C4-2B (cell line): Measurements from ENCODE around the gene SIGLEC7.
"Not testable (repeated sequence)": the region's sequence is repeated elsewhere in the genome, so short reads cannot be mapped to it uniquely, and the experiment has no call there.

Experiments
- H3K27ac ChIP-seq: fragments of 450-650 bp; 2 replicates; pipeline ENCODE4 v1.5.1; 2017
- ZFX ChIP-seq: fragments of 450-650 bp; IDR thresholded peaks from 2 replicates; pipeline ENCODE4 v1.6.1; 2017
- TF ChIP-seq, protein P1 (sequence below): fragments of 450-650 bp; conservative IDR thresholded peaks from 2 replicates; pipeline ENCODE4 v1.5.1; 2017; ENCODE audit warnings: mild to moderate bottlenecking

SIGLEC7 gene

DNA sequence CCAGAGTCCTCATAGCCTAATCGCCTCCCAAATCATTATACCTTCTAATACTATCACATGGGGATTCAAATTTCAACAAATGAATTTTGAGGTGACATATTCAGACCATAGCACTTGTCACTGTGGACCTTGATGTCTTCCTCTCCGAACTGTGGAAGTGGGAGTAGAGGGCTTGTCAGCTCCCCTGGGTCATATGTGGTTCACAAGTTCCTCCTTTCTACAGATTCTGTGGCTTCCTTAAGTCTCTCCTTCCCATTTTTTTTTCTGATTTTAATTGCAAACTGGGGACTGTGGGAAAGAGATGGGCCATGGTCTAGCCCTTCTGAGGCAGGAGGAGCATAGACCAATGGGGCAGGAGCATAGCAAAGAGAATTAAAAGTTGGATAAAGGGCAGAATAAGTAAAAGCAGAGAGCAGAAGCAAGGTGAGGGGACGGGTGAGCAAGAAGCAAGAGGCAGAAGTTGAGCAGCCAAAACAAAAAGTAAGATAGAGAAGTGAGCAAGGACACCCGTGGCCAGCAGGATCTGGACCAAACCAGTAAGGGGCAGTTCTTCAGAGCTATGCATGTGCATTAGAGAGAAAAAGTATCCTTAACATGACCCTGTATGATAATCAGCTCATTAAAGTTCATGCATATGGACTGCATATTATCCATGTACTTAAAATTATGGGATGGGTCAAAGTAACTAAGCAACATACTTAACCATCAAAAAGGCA is 2.6 kb upstream of the SIGLEC7 start:
- H3K27ac ChIP-seq: no peak overlapping the region
- TF ChIP-seq, protein P1, sequence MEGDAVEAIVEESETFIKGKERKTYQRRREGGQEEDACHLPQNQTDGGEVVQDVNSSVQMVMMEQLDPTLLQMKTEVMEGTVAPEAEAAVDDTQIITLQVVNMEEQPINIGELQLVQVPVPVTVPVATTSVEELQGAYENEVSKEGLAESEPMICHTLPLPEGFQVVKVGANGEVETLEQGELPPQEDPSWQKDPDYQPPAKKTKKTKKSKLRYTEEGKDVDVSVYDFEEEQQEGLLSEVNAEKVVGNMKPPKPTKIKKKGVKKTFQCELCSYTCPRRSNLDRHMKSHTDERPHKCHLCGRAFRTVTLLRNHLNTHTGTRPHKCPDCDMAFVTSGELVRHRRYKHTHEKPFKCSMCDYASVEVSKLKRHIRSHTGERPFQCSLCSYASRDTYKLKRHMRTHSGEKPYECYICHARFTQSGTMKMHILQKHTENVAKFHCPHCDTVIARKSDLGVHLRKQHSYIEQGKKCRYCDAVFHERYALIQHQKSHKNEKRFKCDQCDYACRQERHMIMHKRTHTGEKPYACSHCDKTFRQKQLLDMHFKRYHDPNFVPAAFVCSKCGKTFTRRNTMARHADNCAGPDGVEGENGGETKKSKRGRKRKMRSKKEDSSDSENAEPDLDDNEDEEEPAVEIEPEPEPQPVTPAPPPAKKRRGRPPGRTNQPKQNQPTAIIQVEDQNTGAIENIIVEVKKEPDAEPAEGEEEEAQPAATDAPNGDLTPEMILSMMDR: no peak
- TF ChIP-seq ZFX: no peak

DNA sequence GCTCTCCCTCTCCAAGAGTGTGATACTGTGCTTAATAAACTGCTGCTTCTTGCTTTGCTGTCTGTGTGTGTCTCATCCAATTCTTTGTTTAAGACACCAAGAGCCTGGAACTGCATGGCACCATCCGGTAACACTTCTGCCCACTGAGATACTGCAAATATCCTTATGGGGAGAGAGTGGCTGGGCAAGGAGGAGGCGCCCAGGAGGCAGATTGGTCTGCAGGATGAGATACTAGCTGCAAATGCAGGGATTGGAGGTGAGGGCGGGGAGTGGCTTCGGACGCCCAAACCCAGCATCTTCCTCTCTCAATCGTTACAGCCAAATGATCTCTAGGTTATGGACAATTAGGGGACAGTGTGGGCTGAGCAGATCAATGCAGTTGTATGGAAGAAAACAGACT is 1.7 kb upstream of the SIGLEC7 start:
- H3K27ac ChIP-seq: no peak overlapping the region
- no peak for TF ChIP-seq ZFX

DNA sequence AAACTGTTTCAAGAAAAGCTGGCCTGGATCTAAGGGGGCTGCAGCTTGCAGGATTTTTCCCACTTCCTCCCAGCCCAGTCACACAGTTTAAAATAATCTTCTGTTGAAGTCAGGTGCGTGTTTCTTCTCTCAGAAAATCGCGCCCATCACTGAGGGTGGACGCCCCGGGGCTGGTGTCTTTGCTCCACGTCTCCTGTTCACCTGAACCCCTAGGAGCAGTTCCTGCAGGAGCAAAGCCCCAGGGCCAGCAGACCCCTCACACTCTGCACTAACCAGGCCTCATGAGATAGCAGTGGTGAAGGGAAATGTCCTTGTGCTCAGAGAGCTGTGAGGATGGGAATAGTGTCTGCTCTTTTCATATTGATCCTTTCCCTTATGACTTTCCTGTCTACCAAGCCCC is 920 bp upstream of the SIGLEC7 start:
- no peak for TF ChIP-seq ZFX
- TF ChIP-seq, protein P1: no peak
- no peak overlapping the region for H3K27ac ChIP-seq

DNA sequence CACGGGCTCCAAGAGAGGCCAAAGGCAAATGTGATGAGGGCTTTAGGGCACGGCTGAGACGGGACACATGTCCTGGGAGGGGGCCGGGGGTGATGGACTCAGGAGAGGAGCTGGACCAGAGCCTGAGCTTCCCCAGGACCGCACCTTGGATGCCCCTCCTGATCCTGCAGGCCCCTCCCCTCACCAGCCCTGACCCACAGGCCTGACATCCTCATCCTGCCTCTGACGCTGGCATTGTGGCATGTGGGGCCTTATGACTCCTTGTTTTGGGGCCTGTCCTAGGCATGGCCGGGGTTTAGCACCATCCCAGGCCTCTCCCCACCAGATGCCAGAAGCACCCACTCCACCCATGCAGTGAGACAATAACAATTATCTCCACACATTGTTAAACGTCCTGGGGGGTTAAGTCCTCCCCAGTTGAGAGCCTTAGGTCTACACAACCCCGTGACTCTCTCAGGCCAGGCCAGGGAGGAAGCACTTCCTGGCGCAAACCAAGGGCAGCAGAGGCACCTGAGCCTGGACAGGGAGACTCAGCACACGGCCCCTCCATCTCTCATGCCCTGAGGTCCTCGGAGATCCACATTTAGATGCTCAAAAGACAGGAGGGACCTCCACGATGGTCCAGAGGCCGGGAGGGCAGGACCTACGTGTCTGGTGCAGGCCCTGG is 841 bp downstream of the SIGLEC7 start:
- H3K27ac ChIP-seq: not testable (repeated sequence)

DNA sequence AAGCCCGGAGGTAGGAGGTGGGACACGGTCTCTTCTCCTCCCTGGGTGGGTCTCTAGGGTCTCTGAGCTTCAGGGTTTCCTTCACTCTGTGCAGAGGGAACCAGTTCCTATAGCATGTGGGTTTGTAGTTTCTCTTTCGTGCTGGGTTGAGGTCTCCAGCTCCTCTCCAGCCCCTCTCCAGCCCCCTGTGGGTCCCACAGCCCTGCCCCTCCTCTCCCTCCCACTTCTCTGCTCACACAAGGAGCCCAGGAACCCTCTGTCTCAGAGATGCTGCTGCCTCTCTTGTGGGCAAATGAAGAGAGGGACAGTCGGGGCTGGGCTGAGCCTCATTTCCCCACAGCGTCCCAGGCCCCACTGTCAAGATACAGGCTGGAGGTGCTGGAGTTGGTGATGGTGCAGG is 1.4 kb downstream of the SIGLEC7 start:
- TF ChIP-seq, protein P1: no peak
- TF ChIP-seq ZFX: no peak
- no peak overlapping the region for H3K27ac ChIP-seq

DNA sequence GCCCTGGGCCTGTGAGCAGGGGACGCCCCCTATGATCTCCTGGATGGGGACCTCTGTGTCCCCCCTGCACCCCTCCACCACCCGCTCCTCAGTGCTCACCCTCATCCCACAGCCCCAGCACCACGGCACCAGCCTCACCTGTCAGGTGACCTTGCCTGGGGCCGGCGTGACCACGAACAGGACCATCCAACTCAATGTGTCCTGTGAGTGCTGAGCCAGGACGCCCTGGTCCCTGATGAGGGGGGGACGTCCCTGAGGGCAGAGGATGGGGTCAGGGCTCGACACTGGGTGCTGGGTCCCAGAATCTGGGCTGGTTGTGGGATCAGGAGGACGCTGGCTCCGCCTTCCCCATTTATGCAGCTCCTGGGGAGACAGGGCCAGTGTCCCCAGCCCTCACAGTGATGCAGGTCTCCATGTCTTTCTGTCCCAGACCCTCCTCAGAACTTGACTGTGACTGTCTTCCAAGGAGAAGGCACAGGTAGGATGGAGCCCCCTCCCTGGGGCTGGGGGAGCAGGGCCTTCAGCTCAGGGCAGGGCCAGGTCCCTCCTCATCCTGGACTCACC is 2.5 kb downstream of the SIGLEC7 start:
- TF ChIP-seq ZFX: no peak
- TF ChIP-seq, protein P1: no peak

DNA sequence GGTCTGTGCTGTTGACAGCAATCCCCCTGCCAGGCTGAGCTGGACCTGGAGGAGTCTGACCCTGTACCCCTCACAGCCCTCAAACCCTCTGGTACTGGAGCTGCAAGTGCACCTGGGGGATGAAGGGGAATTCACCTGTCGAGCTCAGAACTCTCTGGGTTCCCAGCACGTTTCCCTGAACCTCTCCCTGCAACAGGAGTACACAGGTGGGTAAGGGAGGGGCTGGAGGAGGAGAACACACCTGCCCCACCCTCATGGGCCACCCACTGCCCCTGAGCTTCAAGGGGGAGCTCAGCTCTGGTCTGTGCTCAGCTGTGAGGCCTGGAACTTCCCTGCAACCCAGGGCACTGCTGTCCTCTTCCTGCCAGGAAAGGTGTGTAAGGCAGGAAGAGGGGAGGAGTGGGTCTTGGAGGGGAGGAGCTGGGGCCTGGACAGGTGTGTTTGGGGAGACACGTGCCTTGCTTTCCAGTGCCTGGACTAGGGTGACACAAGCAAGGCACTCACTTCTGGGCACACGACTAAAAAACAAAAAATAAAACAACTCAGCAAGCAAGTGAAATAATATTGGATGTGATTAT is 3.9 kb downstream of the SIGLEC7 start:
- TF ChIP-seq, protein P1: no peak
- TF ChIP-seq ZFX: no peak

More for the DNA sequence above, 2.5 kb downstream of the SIGLEC7 start:
- H3K27ac ChIP-seq: no peak overlapping the region

DNA sequence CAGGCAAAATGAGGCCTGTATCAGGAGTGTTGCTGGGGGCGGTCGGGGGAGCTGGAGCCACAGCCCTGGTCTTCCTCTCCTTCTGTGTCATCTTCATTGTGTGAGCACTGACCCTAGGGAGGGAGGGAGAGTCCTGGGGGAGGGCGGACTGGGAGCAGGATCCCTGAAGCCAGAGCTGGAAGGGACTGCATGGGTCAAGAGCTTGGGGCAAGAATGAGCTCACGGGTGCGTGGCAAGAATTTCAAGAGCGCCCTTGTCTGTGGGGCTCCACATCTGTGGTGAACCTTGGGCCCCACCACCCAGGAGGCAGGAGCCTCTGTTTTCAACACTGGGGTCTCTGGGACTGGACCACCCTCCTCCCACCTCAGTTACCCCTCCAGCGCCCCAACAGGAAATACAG is 4.7 kb downstream of the SIGLEC7 start:
- no peak overlapping the region for H3K27ac ChIP-seq
- no peak for TF ChIP-seq ZFX
- TF ChIP-seq, protein P1: no peak

More for the DNA sequence above, 3.9 kb downstream of the SIGLEC7 start:
- no peak overlapping the region for H3K27ac ChIP-seq
